GM23338 (cell line): ENCODE measurements around the gene CD300E.
"Not testable (repeated sequence)": the region's sequence is repeated elsewhere in the genome, so short reads cannot be mapped to it uniquely, and the experiment has no call there.

ENCODE experiments used
- CREB1 ChIP-seq: fragments of 250-450 bp; sonication (Bioruptor Pico); IDR thresholded peaks from 2 replicates; pipeline ENCODE4 v1.5.0; 2020; ENCODE audit warnings: low read depth, mild to moderate bottlenecking, moderate library complexity
- EZH2 ChIP-seq: fragments of 200-600 bp; sonication (generic); IDR thresholded peaks from one replicate; pipeline ENCODE4 v1.8.0; 2017; ENCODE audit warnings: antibody characterized with exemption, mild to moderate bottlenecking, low read depth; ENCODE audit not compliant: unreplicated experiment
- EZH2phosphoT487 ChIP-seq: fragments of 200-600 bp; sonication (generic); IDR thresholded peaks from one replicate; pipeline ENCODE4 v1.8.1; 2018; ENCODE audit warnings: antibody characterized with exemption; ENCODE audit not compliant: unreplicated experiment
- JUNB ChIP-seq: IDR thresholded peaks from one replicate; pipeline ENCODE4 v1.6.1; 2016; ENCODE audit warnings: antibody characterized with exemption; ENCODE audit not compliant: unreplicated experiment
- NANOG ChIP-seq: IDR thresholded peaks from 2 replicates; pipeline ENCODE4 v1.6.1; 2016; ENCODE audit warnings: antibody characterized with exemption, borderline replicate concordance
- POLR2AphosphoS5 ChIP-seq: IDR thresholded peaks from 2 replicates; pipeline ENCODE4 v1.6.1; 2016; ENCODE audit warnings: antibody characterized with exemption, low read depth
- STAT1 ChIP-seq: IDR thresholded peaks from one replicate; pipeline ENCODE4 v1.6.1; 2016; ENCODE audit warnings: antibody characterized with exemption; ENCODE audit not compliant: unreplicated experiment
- TF ChIP-seq, protein P1 (sequence below), 2 experiments: fragments of 200-600 bp in 1 of 2; sonication (generic) in 1 of 2; conservative IDR thresholded peaks; 2 replicates each; pipeline versions ENCODE4 v1.5.1 to v1.6.1; 2016 to 2017; ENCODE audit warnings: antibody characterized with exemption in 2 of 2, low read depth in 2 of 2, mild to moderate bottlenecking in 2 of 2, moderate library complexity in 1 of 2
- TF ChIP-seq, protein P2 (sequence below): IDR thresholded peaks from one replicate; pipeline ENCODE4 v1.6.1; 2018; ENCODE audit warnings: antibody characterized with exemption; ENCODE audit not compliant: unreplicated experiment
- TF ChIP-seq, protein P3 (sequence below): IDR thresholded peaks from 2 replicates; pipeline ENCODE4 v1.6.1; 2016; ENCODE audit warnings: antibody characterized with exemption
- TF ChIP-seq, protein P4 (sequence below): fragments of 250-450 bp; sonication (Bioruptor Pico); IDR thresholded peaks from 2 replicates; pipeline ENCODE4 v1.5.0; 2020; ENCODE audit warnings: mild to moderate bottlenecking, moderate library complexity

DNA sequence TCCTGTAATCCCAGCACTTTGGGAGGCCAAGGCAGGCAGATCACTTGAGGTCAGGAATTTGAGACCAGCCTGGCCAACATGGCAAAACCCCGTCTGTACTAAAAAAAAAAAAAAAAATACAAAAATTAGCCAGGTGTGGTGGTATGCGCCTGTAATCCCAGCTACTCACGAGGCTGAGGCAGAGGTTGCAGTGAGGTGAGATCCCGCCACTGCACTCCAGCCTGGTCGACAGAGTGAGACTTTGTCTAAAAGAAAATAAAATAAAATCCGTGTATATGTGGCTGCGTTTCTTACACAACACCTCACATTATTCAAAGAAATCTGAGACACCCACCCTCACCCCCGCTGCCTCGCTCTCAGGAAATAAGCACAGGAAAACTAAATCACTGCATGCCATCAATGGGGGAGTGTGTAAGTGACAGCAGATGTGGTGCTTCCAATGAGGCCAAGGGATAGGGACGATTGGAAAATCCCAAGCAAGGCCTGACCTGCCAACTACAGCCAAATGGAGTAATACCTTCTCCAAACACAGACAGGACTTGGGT is 13.1 kb upstream of the CD300E start:
- TF ChIP-seq, protein P1, sequence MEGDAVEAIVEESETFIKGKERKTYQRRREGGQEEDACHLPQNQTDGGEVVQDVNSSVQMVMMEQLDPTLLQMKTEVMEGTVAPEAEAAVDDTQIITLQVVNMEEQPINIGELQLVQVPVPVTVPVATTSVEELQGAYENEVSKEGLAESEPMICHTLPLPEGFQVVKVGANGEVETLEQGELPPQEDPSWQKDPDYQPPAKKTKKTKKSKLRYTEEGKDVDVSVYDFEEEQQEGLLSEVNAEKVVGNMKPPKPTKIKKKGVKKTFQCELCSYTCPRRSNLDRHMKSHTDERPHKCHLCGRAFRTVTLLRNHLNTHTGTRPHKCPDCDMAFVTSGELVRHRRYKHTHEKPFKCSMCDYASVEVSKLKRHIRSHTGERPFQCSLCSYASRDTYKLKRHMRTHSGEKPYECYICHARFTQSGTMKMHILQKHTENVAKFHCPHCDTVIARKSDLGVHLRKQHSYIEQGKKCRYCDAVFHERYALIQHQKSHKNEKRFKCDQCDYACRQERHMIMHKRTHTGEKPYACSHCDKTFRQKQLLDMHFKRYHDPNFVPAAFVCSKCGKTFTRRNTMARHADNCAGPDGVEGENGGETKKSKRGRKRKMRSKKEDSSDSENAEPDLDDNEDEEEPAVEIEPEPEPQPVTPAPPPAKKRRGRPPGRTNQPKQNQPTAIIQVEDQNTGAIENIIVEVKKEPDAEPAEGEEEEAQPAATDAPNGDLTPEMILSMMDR (conservative IDR thresholded peaks at IDR 0.05; ENCODE audit: low read depth in 2 of 2) = not testable (repeated sequence)
- TF ChIP-seq, protein P2, sequence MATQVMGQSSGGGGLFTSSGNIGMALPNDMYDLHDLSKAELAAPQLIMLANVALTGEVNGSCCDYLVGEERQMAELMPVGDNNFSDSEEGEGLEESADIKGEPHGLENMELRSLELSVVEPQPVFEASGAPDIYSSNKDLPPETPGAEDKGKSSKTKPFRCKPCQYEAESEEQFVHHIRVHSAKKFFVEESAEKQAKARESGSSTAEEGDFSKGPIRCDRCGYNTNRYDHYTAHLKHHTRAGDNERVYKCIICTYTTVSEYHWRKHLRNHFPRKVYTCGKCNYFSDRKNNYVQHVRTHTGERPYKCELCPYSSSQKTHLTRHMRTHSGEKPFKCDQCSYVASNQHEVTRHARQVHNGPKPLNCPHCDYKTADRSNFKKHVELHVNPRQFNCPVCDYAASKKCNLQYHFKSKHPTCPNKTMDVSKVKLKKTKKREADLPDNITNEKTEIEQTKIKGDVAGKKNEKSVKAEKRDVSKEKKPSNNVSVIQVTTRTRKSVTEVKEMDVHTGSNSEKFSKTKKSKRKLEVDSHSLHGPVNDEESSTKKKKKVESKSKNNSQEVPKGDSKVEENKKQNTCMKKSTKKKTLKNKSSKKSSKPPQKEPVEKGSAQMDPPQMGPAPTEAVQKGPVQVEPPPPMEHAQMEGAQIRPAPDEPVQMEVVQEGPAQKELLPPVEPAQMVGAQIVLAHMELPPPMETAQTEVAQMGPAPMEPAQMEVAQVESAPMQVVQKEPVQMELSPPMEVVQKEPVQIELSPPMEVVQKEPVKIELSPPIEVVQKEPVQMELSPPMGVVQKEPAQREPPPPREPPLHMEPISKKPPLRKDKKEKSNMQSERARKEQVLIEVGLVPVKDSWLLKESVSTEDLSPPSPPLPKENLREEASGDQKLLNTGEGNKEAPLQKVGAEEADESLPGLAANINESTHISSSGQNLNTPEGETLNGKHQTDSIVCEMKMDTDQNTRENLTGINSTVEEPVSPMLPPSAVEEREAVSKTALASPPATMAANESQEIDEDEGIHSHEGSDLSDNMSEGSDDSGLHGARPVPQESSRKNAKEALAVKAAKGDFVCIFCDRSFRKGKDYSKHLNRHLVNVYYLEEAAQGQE = not testable (repeated sequence)
- TF ChIP-seq CREB1 (CRISPR knock-in tag); POLR2AphosphoS5; EZH2phosphoT487; EZH2; JUNB; STAT1; NANOG: not testable (repeated sequence)
- TF ChIP-seq, protein P3, sequence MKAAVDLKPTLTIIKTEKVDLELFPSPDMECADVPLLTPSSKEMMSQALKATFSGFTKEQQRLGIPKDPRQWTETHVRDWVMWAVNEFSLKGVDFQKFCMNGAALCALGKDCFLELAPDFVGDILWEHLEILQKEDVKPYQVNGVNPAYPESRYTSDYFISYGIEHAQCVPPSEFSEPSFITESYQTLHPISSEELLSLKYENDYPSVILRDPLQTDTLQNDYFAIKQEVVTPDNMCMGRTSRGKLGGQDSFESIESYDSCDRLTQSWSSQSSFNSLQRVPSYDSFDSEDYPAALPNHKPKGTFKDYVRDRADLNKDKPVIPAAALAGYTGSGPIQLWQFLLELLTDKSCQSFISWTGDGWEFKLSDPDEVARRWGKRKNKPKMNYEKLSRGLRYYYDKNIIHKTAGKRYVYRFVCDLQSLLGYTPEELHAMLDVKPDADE = not testable (repeated sequence)
- TF ChIP-seq, protein P4, sequence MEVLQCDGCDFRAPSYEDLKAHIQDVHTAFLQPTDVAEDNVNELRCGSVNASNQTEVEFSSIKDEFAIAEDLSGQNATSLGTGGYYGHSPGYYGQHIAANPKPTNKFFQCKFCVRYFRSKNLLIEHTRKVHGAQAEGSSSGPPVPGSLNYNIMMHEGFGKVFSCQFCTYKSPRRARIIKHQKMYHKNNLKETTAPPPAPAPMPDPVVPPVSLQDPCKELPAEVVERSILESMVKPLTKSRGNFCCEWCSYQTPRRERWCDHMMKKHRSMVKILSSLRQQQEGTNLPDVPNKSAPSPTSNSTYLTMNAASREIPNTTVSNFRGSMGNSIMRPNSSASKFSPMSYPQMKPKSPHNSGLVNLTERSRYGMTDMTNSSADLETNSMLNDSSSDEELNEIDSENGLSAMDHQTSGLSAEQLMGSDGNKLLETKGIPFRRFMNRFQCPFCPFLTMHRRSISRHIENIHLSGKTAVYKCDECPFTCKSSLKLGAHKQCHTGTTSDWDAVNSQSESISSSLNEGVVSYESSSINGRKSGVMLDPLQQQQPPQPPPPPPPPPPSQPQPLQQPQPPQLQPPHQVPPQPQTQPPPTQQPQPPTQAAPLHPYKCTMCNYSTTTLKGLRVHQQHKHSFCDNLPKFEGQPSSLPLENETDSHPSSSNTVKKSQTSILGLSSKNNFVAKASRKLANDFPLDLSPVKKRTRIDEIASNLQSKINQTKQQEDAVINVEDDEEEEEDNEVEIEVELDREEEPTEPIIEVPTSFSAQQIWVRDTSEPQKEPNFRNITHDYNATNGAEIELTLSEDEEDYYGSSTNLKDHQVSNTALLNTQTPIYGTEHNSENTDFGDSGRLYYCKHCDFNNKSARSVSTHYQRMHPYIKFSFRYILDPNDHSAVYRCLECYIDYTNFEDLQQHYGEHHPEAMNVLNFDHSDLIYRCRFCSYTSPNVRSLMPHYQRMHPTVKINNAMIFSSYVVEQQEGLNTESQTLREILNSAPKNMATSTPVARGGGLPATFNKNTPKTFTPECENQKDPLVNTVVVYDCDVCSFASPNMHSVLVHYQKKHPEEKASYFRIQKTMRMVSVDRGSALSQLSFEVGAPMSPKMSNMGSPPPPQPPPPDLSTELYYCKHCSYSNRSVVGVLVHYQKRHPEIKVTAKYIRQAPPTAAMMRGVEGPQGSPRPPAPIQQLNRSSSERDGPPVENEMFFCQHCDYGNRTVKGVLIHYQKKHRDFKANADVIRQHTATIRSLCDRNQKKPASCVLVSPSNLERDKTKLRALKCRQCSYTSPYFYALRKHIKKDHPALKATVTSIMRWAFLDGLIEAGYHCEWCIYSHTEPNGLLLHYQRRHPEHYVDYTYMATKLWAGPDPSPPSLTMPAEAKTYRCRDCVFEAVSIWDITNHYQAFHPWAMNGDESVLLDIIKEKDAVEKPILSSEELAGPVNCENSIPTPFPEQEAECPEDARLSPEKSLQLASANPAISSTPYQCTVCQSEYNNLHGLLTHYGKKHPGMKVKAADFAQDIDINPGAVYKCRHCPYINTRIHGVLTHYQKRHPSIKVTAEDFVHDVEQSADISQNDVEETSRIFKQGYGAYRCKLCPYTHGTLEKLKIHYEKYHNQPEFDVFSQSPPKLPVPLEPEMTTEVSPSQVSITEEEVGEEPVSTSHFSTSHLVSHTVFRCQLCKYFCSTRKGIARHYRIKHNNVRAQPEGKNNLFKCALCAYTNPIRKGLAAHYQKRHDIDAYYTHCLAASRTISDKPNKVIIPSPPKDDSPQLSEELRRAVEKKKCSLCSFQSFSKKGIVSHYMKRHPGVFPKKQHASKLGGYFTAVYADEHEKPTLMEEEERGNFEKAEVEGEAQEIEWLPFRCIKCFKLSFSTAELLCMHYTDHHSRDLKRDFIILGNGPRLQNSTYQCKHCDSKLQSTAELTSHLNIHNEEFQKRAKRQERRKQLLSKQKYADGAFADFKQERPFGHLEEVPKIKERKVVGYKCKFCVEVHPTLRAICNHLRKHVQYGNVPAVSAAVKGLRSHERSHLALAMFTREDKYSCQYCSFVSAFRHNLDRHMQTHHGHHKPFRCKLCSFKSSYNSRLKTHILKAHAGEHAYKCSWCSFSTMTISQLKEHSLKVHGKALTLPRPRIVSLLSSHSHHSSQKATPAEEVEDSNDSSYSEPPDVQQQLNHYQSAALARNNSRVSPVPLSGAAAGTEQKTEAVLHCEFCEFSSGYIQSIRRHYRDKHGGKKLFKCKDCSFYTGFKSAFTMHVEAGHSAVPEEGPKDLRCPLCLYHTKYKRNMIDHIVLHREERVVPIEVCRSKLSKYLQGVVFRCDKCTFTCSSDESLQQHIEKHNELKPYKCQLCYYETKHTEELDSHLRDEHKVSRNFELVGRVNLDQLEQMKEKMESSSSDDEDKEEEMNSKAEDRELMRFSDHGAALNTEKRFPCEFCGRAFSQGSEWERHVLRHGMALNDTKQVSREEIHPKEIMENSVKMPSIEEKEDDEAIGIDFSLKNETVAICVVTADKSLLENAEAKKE (CRISPR knock-in tag) = not testable (repeated sequence)
